Osteoblast (primary cell): ENCODE results near the gene CREBRF. TPM values are rescaled to one million over a fixed set of nuclear protein-coding genes. Genes with fewer than 3 reads are reported as not detected.
A peak's percentile ranks its signal among the peaks of the same experiment; 100 is the strongest.

ENCODE experiments used
- DNase-seq: peaks from one replicate; pipeline ENCODE4 v3.0.0; 2011; ENCODE audit warnings: low spot score, mixed read lengths; ENCODE audit not compliant: insufficient read length; ENCODE audit errors: missing footprints
- H2AFZ ChIP-seq: 2 replicates; pipeline ENCODE4 v1.6.0; 2011; ENCODE audit warnings: mild to moderate bottlenecking, low read length
- H3K27ac ChIP-seq: 2 replicates; pipeline ENCODE4 v1.5.1; 2011; ENCODE audit warnings: mild to moderate bottlenecking, low read depth, low read length, moderate library complexity
- H3K27me3 ChIP-seq: 2 replicates; pipeline ENCODE4 v1.6.0; 2012; ENCODE audit warnings: mild to moderate bottlenecking, control low read depth, inconsistent platforms, low read length, moderate library complexity; ENCODE audit not compliant: insufficient read depth
- H3K36me3 ChIP-seq: 2 replicates; pipeline ENCODE4 v1.5.1; 2011; ENCODE audit warnings: mild to moderate bottlenecking, low read length, control low read depth, moderate library complexity; ENCODE audit not compliant: insufficient read depth
- H3K4me1 ChIP-seq: 2 replicates; pipeline ENCODE4 v1.5.1; 2011; ENCODE audit warnings: mild to moderate bottlenecking, low read length, control low read depth, moderate library complexity; ENCODE audit not compliant: insufficient read depth
- H3K4me2 ChIP-seq: 2 replicates; pipeline ENCODE4 v1.6.0; 2011; ENCODE audit warnings: mild to moderate bottlenecking, low read length; ENCODE audit not compliant: insufficient read depth
- H3K4me3 ChIP-seq: fragments of 200-600 bp; sonication (generic); 3 replicates; pipeline ENCODE4 v1.5.1; 2012; ENCODE audit warnings: mild to moderate bottlenecking, low read length, inconsistent platforms; ENCODE audit not compliant: insufficient read depth
- H3K79me2 ChIP-seq: 2 replicates; pipeline ENCODE4 v1.6.0; 2012; ENCODE audit warnings: mild to moderate bottlenecking, low read length, control low read depth, inconsistent platforms; ENCODE audit not compliant: insufficient read depth
- H3K9me3 ChIP-seq: 2 replicates; pipeline ENCODE4 v1.5.1; 2011; ENCODE audit warnings: low read depth, low read length, control low read depth
- H4K20me1 ChIP-seq: 2 replicates; pipeline ENCODE4 v1.6.0; 2012; ENCODE audit warnings: mild to moderate bottlenecking, low read length, control low read depth; ENCODE audit not compliant: insufficient read depth
- CTCF ChIP-seq: IDR thresholded peaks from 2 replicates; pipeline ENCODE4 v1.5.1; 2011; ENCODE audit warnings: mild to moderate bottlenecking, low read depth, low read length, moderate library complexity; ENCODE audit errors: extremely low read depth
- total RNA-seq: library from RNA; depleted of rRNA; stranded (reverse); fragments of >200 nt; gene quantifications from 2 replicates; pipeline ENCODE4 v1.2.3, GENCODE V29; 2012

Gene CREBRF
- total RNA-seq, 1 donor, result 35.8 TPM

DNA sequence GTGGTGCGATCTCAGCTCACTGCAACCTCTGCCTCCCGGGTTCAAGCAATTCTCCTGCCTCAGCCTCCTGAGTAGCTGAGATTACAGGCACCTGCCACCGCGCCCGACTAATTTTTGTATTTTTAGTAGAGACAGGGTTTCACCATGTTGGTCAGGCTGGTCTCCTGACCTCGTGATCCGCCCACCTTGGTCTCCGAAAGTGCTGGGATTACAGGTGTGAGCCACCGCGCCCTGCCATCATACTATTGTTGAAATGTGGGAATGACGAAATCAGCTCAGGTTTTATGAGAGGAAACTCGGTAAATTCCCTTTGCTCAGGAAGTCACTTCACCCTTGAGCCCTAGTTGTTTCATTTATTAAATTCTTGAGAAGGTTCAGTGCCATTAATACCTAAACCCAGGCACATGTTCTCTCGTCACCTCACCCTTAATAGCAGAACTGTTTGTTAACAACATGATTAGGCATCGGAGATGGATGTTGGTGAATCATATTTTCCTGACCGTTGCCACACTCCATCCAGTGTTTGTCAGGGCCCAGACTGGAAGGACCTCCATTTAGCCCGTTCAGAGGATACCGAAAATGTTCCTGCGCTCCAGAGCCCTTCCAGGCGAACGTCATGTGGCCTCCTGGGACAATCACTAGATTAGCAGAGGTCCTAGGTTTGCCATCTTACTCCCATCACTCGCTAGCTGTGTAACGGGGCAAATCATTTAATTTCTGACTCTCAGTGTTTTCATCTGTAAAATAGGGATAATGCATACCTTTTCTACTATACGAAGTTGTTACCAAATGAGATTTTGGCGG, 20.0 kb upstream of the CREBRF start:
- Histone ChIP-seq H3K79me2 (peaks cover 36% of the 10 kb centered on the region), H3K4me2 (peak overlapping the region; percentile 74)
- TF ChIP-seq CTCF, result no peak

DNA sequence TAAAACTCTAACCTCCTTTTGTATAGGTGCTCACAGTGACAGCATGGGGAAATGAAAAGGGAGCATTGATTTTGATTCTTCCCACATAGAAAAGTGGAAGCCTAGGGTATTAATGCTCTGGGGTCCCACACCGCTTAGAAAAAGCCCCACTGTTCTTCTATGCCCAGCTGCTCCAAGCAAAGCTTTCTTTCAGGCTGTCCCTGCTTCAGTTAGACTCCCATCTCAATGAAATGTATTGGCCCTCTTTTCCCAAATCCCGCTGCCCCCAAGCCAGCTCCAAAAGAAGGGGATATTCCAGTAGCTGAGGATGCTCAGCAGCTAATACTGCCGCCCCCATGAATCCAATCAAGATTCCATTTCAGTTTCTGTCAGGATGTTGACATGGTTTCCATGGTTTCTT, 17.0 kb upstream of the CREBRF start:
- TF ChIP-seq CTCF, result no peak
- no peak overlapping the region for H3K4me2 ChIP-seq
- H3K27me3 ChIP-seq, result no peaks in the 10 kb centered on the region
- H3K9me3 ChIP-seq, result no peaks in the 10 kb centered on the region
- H3K36me3 ChIP-seq, result peaks cover 17% of the 10 kb centered on the region
- no peak overlapping the region for H2AFZ ChIP-seq
- no peak overlapping the region for H3K27ac ChIP-seq
- H3K79me2 ChIP-seq, result peaks cover 13% of the 10 kb centered on the region
- peaks cover 3% of the 10 kb centered on the region for H4K20me1 ChIP-seq
- no peak overlapping the region for H3K4me3 ChIP-seq
- no peak for DNase-seq
- peaks cover 7% of the 10 kb centered on the region for H3K4me1 ChIP-seq

More for the DNA sequence above, 20.0 kb upstream of the CREBRF start:
- Histone ChIP-seq H3K36me3 (peaks cover 20% of the 10 kb centered on the region), H4K20me1 (peaks cover 6% of the 10 kb centered on the region), H3K9me3 (no peaks in the 10 kb centered on the region), H2AFZ (no peak overlapping the region), H3K27me3 (no peaks in the 10 kb centered on the region), H3K4me1 (peaks cover 7% of the 10 kb centered on the region), H3K27ac (peak overlapping the region; percentile 32), H3K4me3 (no peak overlapping the region)
- DNase-seq, result no peak

DNA sequence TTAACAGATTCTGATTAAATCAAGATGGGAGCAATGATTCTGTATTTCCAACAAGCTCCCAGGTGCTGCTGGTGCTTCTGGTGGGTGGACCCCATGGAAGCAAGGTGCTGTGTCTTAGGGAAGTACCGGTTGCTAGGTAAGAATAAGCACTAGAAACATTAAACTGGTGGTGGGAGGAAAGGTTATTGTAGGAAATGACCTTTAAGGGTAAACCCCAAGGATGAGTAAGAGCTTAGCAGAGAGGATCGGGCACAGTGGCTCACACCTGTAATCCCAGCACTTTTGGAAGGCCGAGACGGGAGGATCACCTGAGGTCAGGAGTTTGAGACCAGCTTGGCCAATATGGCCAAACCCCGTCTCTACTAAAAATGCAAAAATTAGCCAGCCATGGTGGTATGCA, 16.2 kb upstream of the CREBRF start:
- no peak overlapping the region for H3K4me3 ChIP-seq
- H2AFZ ChIP-seq, result no peak overlapping the region
- H4K20me1 ChIP-seq, result peaks cover 3% of the 10 kb centered on the region
- TF ChIP-seq CTCF, result no peak
- no peak overlapping the region for H3K4me2 ChIP-seq
- H3K79me2 ChIP-seq, result peaks cover 5% of the 10 kb centered on the region
- no peak for DNase-seq
- peaks cover 7% of the 10 kb centered on the region for H3K4me1 ChIP-seq
- no peaks in the 10 kb centered on the region for H3K9me3 ChIP-seq
- peaks cover 10% of the 10 kb centered on the region for H3K36me3 ChIP-seq
- no peaks in the 10 kb centered on the region for H3K27me3 ChIP-seq
- H3K27ac ChIP-seq, result no peak overlapping the region

DNA sequence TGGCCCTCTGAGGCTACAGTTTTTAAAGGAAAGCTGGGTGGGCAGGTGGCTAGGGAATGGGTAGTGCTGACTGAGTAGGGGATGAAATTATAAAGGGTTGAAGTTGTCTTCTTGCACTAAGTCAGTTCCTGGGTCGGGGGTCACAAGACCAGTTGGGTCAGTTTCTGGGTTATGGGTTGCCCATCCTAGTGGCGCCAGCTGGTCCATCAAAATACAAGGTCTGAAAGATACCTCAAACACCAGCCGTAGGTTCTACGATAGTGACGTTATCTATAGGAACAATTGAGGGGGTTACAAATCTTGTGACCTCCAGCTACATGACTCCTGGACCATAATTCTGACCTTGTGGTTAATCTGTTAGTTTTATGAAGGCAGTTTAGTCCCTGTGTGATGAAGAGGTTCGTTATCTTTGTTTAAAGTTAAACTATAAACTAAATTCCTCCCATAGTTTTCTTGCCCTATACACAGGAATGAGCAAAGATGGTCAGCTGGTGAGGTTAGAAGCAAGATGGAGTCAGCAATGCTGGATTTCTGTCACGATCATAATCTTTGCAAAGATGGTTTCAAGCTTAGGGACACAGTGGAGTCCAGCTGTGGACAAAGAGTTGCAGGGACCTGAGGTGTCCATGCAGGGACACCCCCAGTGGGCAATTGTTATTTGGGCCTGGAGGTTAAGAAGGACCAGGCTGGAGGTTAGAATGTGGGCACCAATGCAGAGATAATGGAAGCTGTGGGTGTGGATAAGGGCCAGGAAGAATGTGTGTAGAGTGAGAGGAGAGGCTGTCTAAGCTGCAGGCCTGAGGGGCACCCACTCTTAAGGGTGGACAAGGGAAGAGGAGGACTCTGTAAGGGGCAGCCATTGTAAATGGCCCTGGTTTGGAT, 14.0 kb upstream of the CREBRF start:
- Histone ChIP-seq H3K79me2 (no peaks in the 10 kb centered on the region), H3K36me3 (no peaks in the 10 kb centered on the region), H3K9me3 (no peaks in the 10 kb centered on the region), H3K4me1 (no peaks in the 10 kb centered on the region), H3K27ac (no peak overlapping the region), H4K20me1 (no peaks in the 10 kb centered on the region), H2AFZ (no peak overlapping the region), H3K4me2 (no peak overlapping the region), H3K4me3 (no peak overlapping the region), H3K27me3 (no peaks in the 10 kb centered on the region)
- TF ChIP-seq CTCF, result no peak
- no peak for DNase-seq
